ENCODE results near the gene INVS. TPM values are rescaled to one million over a fixed set of nuclear protein-coding genes. Genes with fewer than 3 reads are reported as not detected.

The INVS gene
- total and polyA plus RNA-seq, 4 donors: 5.7 to 28.1 (median 10.0) TPM

DNA sequence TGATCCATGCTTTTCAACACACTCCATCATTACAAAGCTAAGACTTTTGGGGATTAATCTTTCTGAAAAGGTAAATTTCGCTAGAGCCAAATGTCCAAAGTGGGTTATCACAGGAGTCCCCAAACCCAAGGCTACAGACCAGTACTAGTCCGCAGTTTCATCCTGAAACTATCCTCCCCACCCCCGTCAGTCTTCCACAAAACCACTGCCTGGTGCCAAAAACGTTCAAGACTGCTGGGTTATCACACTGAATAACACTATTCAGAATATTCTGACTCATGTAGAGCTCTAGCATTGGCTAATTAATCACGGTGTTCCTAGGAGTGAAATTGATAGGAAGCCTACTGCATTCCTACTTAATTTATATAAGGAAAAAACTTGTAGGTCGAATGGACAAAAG lies 24.9 kb upstream of the INVS start:
- Histone ChIP-seq H3K4me3 (ENCODE audit: low read depth in 1 of 3, low read length in 3 of 3) (no peak overlapping the region), H3K27ac (ENCODE audit: low read depth in 1 of 2, low read length in 2 of 2) (no peak overlapping the region), H3K9me3 (ENCODE audit: control insufficient read depth in 4 of 4, low read length in 3 of 4) (no peaks in the 10 kb centered on the region), H3K36me3 (ENCODE audit: control insufficient read depth in 4 of 4, insufficient read depth in 3 of 4, low read depth in 1 of 4, low read length in 3 of 4) (no peaks in the 10 kb centered on the region), H3K9ac (ENCODE audit: low read depth in 1 of 2, low read length in 2 of 2) (no peak overlapping the region), H3K4me1 (ENCODE audit: control insufficient read depth in 4 of 4, insufficient read depth in 4 of 4, low read length in 3 of 4) (peaks cover 0 to 4% (median 1%) of the 10 kb centered on the region in 4 donors), H3K27me3 (ENCODE audit: control insufficient read depth in 4 of 4, insufficient read depth in 4 of 4, low read length in 3 of 4) (no peaks in the 10 kb centered on the region)
- no peak for DNase-seq (ENCODE audit: low spot score)
- WGBS: 88% methylated on average over 6 of the region's 6 CpGs
- TF ChIP-seq HNF4G (IDR thresholded peaks at IDR 0.05) (no peak), RAD21 (IDR thresholded peaks at IDR 0.05) (no peak), FOXA1 (IDR thresholded peaks at IDR 0.05) (no peak), GABPA (IDR thresholded peaks at IDR 0.05 in 1 of 2, conservative IDR thresholded peaks at IDR 0.05 in 1 of 2) (no peak), HNF4A (conservative IDR thresholded peaks at IDR 0.05) (no peak), SP1 (IDR thresholded peaks at IDR 0.05) (no peak), NR2F2 (IDR thresholded peaks at IDR 0.05) (no peak), FOXA2 (IDR thresholded peaks at IDR 0.05) (no peak), YY1 (IDR thresholded peaks at IDR 0.05) (no peak), EGR1 (IDR thresholded peaks at IDR 0.05; ENCODE audit: low read depth in 2 of 2) (no peak), RXRA (IDR thresholded peaks at IDR 0.05) (no peak), JUND (IDR thresholded peaks at IDR 0.05) (no peak)
- TF ChIP-seq, protein P1, sequence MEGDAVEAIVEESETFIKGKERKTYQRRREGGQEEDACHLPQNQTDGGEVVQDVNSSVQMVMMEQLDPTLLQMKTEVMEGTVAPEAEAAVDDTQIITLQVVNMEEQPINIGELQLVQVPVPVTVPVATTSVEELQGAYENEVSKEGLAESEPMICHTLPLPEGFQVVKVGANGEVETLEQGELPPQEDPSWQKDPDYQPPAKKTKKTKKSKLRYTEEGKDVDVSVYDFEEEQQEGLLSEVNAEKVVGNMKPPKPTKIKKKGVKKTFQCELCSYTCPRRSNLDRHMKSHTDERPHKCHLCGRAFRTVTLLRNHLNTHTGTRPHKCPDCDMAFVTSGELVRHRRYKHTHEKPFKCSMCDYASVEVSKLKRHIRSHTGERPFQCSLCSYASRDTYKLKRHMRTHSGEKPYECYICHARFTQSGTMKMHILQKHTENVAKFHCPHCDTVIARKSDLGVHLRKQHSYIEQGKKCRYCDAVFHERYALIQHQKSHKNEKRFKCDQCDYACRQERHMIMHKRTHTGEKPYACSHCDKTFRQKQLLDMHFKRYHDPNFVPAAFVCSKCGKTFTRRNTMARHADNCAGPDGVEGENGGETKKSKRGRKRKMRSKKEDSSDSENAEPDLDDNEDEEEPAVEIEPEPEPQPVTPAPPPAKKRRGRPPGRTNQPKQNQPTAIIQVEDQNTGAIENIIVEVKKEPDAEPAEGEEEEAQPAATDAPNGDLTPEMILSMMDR (IDR thresholded peaks at IDR 0.05; ENCODE audit: low read depth, low read length, missing input control): no peak
- TF ChIP-seq, protein P2, sequence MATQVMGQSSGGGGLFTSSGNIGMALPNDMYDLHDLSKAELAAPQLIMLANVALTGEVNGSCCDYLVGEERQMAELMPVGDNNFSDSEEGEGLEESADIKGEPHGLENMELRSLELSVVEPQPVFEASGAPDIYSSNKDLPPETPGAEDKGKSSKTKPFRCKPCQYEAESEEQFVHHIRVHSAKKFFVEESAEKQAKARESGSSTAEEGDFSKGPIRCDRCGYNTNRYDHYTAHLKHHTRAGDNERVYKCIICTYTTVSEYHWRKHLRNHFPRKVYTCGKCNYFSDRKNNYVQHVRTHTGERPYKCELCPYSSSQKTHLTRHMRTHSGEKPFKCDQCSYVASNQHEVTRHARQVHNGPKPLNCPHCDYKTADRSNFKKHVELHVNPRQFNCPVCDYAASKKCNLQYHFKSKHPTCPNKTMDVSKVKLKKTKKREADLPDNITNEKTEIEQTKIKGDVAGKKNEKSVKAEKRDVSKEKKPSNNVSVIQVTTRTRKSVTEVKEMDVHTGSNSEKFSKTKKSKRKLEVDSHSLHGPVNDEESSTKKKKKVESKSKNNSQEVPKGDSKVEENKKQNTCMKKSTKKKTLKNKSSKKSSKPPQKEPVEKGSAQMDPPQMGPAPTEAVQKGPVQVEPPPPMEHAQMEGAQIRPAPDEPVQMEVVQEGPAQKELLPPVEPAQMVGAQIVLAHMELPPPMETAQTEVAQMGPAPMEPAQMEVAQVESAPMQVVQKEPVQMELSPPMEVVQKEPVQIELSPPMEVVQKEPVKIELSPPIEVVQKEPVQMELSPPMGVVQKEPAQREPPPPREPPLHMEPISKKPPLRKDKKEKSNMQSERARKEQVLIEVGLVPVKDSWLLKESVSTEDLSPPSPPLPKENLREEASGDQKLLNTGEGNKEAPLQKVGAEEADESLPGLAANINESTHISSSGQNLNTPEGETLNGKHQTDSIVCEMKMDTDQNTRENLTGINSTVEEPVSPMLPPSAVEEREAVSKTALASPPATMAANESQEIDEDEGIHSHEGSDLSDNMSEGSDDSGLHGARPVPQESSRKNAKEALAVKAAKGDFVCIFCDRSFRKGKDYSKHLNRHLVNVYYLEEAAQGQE (IDR thresholded peaks at IDR 0.05): no peak
- TF ChIP-seq, protein P3, sequence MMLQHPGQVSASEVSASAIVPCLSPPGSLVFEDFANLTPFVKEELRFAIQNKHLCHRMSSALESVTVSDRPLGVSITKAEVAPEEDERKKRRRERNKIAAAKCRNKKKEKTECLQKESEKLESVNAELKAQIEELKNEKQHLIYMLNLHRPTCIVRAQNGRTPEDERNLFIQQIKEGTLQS (IDR thresholded peaks at IDR 0.05): no peak
- TF ChIP-seq, protein P4, sequence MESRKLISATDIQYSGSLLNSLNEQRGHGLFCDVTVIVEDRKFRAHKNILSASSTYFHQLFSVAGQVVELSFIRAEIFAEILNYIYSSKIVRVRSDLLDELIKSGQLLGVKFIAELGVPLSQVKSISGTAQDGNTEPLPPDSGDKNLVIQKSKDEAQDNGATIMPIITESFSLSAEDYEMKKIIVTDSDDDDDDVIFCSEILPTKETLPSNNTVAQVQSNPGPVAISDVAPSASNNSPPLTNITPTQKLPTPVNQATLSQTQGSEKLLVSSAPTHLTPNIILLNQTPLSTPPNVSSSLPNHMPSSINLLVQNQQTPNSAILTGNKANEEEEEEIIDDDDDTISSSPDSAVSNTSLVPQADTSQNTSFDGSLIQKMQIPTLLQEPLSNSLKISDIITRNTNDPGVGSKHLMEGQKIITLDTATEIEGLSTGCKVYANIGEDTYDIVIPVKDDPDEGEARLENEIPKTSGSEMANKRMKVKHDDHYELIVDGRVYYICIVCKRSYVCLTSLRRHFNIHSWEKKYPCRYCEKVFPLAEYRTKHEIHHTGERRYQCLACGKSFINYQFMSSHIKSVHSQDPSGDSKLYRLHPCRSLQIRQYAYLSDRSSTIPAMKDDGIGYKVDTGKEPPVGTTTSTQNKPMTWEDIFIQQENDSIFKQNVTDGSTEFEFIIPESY (IDR thresholded peaks at IDR 0.05): no peak
- TF ChIP-seq, protein P5, sequence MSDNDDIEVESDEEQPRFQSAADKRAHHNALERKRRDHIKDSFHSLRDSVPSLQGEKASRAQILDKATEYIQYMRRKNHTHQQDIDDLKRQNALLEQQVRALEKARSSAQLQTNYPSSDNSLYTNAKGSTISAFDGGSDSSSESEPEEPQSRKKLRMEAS (IDR thresholded peaks at IDR 0.05): no peak

DNA sequence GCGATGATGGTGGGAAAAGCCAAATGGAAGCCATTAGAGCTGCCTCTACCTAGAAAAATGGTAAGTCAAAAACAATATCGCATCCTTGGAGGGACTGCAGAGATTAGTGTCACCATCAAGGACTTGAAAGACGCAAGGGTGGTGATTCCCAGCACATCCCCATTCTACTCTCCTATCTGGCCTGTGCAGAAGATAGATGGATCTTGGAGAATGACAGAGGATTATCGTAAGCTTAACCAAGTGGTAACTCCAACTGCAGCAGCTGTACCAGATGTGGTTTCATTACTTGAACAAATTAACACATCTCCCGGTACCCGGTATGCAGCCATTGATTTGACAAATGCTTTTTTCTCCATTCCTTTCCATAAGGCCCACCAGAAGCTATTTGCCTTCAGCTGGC lies 24.1 kb upstream of the INVS start:
- WGBS: 97% methylated on average over 6 of the region's 6 CpGs
- H3K4me3 ChIP-seq (ENCODE audit: low read depth in 1 of 3, low read length in 3 of 3): no peak overlapping the region
- H3K4me1 ChIP-seq (ENCODE audit: control insufficient read depth in 4 of 4, insufficient read depth in 4 of 4, low read length in 3 of 4): peaks cover 0 to 4% (median 2%) of the 10 kb centered on the region in 4 donors
- H3K9ac ChIP-seq (ENCODE audit: low read depth in 1 of 2, low read length in 2 of 2): no peak overlapping the region
- H3K36me3 ChIP-seq (ENCODE audit: control insufficient read depth in 4 of 4, insufficient read depth in 3 of 4, low read depth in 1 of 4, low read length in 3 of 4): no peaks in the 10 kb centered on the region
- no peak for DNase-seq (ENCODE audit: low spot score)
- no peaks in the 10 kb centered on the region for H3K27me3 ChIP-seq (ENCODE audit: control insufficient read depth in 4 of 4, insufficient read depth in 4 of 4, low read length in 3 of 4)
- no peaks in the 10 kb centered on the region for H3K9me3 ChIP-seq (ENCODE audit: control insufficient read depth in 4 of 4, low read length in 3 of 4)
- H3K27ac ChIP-seq (ENCODE audit: low read depth in 1 of 2, low read length in 2 of 2): no peak overlapping the region
- TF ChIP-seq TAF1 (conservative IDR thresholded peaks at IDR 0.05) (no peak), RAD21 (IDR thresholded peaks at IDR 0.05) (no peak), RXRA (IDR thresholded peaks at IDR 0.05) (no peak), YY1 (IDR thresholded peaks at IDR 0.05) (no peak), EGR1 (IDR thresholded peaks at IDR 0.05; ENCODE audit: low read depth in 2 of 2) (no peak), NR2F2 (IDR thresholded peaks at IDR 0.05) (no peak), HNF4A (conservative IDR thresholded peaks at IDR 0.05) (no peak), FOXA2 (IDR thresholded peaks at IDR 0.05) (no peak), FOXA1 (IDR thresholded peaks at IDR 0.05) (no peak), SP1 (IDR thresholded peaks at IDR 0.05) (no peak), JUND (IDR thresholded peaks at IDR 0.05) (no peak)
- TF ChIP-seq, protein P5 (IDR thresholded peaks at IDR 0.05): no peak
- TF ChIP-seq, protein P3 (IDR thresholded peaks at IDR 0.05): no peak
- TF ChIP-seq, protein P4 (IDR thresholded peaks at IDR 0.05): no peak

Data from liver (tissue), 9 donors.